Measurements from ENCODE around the gene DIRAS2.

DNA sequence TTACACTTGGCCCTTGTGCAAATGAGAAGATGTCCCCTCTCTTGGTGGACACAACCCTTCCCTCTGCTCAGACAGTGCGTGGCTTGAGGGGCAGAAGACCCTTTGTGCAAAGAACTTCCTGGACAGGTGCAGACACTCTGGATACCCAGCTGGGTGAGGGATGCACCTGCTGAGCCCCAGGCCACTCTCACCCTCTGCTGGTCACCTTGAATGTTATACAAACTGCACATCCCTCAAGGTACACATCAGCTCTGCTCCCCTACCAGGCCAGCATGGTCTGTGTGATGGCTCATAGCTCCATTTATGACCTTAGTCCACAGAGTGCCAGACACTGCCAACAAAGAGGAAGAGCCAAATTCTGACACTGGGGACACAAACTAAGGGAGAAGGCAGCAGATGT is 3.1 kb upstream of the DIRAS2 start:
- TF ChIP-seq, protein P1, sequence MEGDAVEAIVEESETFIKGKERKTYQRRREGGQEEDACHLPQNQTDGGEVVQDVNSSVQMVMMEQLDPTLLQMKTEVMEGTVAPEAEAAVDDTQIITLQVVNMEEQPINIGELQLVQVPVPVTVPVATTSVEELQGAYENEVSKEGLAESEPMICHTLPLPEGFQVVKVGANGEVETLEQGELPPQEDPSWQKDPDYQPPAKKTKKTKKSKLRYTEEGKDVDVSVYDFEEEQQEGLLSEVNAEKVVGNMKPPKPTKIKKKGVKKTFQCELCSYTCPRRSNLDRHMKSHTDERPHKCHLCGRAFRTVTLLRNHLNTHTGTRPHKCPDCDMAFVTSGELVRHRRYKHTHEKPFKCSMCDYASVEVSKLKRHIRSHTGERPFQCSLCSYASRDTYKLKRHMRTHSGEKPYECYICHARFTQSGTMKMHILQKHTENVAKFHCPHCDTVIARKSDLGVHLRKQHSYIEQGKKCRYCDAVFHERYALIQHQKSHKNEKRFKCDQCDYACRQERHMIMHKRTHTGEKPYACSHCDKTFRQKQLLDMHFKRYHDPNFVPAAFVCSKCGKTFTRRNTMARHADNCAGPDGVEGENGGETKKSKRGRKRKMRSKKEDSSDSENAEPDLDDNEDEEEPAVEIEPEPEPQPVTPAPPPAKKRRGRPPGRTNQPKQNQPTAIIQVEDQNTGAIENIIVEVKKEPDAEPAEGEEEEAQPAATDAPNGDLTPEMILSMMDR (conservative IDR thresholded peaks at IDR 0.05; ENCODE audit: low read length): no peak
- TF ChIP-seq EZH2phosphoT487 (IDR thresholded peaks at IDR 0.05; ENCODE audit: borderline replicate concordance, low read depth, low read length): no peak

All from OCI-LY7 (cell line).